Peyer's patch (tissue), 4 donors: ENCODE data around the gene RASA1.

Experiments
- POLR2A ChIP-seq, 2 donors: fragments of 450-650 bp; IDR thresholded peaks; one replicate each; pipeline ENCODE4 v1.5.1; 2017; ENCODE audit warnings: antibody characterized with exemption in 2 of 2, mild to moderate bottlenecking in 2 of 2, moderate library complexity in 2 of 2
- TF ChIP-seq, protein P1 (sequence below), 6 experiments: fragments of 450-650 bp in 4 of 6; fragments of 200-600 bp in 2 of 6; sonication (generic) in 1 of 6; IDR thresholded peaks; one replicate each; pipeline ENCODE4 v1.5.1; 2017 to 2019; ENCODE audit warnings: antibody characterized with exemption in 6 of 6, mild to moderate bottlenecking in 3 of 6, moderate library complexity in 1 of 6

DNA sequence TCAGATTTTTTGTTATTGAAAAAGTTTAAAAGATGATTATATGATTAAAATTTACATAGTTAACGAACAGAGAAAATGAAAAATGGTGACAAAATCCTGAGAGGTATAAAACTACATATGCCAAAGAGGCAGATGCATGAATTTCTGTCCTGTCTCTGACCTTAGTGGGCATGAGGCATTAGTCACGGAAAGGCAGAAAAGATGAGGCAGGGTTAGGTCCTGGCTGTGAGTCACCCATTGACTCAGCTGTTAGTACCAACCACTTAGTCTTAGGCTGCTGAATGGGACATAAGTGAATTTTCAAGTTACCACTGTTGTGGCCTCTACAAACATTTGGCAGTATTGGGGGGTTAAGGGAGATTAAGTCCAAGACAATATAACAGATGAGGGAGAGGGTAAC, 33.1 kb downstream of the RASA1 start:
- no peak for TF ChIP-seq POLR2A (IDR thresholded peaks at IDR 0.05)
- TF ChIP-seq, protein P1, sequence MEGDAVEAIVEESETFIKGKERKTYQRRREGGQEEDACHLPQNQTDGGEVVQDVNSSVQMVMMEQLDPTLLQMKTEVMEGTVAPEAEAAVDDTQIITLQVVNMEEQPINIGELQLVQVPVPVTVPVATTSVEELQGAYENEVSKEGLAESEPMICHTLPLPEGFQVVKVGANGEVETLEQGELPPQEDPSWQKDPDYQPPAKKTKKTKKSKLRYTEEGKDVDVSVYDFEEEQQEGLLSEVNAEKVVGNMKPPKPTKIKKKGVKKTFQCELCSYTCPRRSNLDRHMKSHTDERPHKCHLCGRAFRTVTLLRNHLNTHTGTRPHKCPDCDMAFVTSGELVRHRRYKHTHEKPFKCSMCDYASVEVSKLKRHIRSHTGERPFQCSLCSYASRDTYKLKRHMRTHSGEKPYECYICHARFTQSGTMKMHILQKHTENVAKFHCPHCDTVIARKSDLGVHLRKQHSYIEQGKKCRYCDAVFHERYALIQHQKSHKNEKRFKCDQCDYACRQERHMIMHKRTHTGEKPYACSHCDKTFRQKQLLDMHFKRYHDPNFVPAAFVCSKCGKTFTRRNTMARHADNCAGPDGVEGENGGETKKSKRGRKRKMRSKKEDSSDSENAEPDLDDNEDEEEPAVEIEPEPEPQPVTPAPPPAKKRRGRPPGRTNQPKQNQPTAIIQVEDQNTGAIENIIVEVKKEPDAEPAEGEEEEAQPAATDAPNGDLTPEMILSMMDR (IDR thresholded peaks at IDR 0.05) = no peak
